Activated CD4-positive, alpha-beta memory T cell treated with anti-CD3 and anti-CD28 coated beads, Interleukin-2, amount 10 ng/mL, durations not matched to agents 7 days and 5 days (primary cell): ENCODE data around the gene MVB12B. TPM values are rescaled to one million over a fixed set of nuclear protein-coding genes. Genes with fewer than 3 reads are reported as not detected.

ENCODE experiments used
- CTCF ChIA-PET: fragments of 350-600 bp; sonication (Branson Sonifier 250); formaldehyde crosslinking; loops from one replicate; lab custom pipeline; 2021; ENCODE audit warnings: antibody characterized with exemption, inconsistent platforms; lab: Charles Lee
- POLR2A ChIA-PET: fragments of 350-600 bp; sonication (Branson Sonifier 250); formaldehyde crosslinking; loops from one replicate; lab custom pipeline; 2021; ENCODE audit warnings: antibody characterized with exemption; lab: Charles Lee
- DNase-seq: peaks from one replicate; pipeline ENCODE4 v3.0.0-alpha.2; 2020
- H3K27ac Mint-ChIP-seq: one replicate; pipeline ENCODE4 v1.8.0; 2021; ENCODE audit warnings: mild to moderate bottlenecking, mixed read lengths
- H3K27me3 Mint-ChIP-seq: one replicate; pipeline ENCODE4 v1.8.0; 2021; ENCODE audit warnings: mixed read lengths
- H3K36me3 Mint-ChIP-seq: one replicate; pipeline ENCODE4 v1.8.0; 2021; ENCODE audit warnings: low read depth, mixed read lengths
- H3K4me1 Mint-ChIP-seq: one replicate; pipeline ENCODE4 v1.8.0; 2021; ENCODE audit warnings: mixed read lengths
- H3K4me3 Mint-ChIP-seq: one replicate; pipeline ENCODE4 v1.8.0; 2021; ENCODE audit warnings: mild to moderate bottlenecking, mixed read lengths
- H3K9me3 Mint-ChIP-seq: one replicate; pipeline ENCODE4 v1.8.0; 2021; ENCODE audit warnings: mixed read lengths
- total RNA-seq, 2 experiments: library from RNA; stranded (reverse); gene quantifications; one replicate each; pipeline ENCODE4 v1.2.3, GENCODE V29; 2021

MVB12B gene
- total RNA-seq, 2 experiments from 2014 or later, result 1.8 to 2.4 TPM

GRCh38 chr9:126338945-126339344 lies 12.3 kb downstream of the MVB12B start:
- Mint-ChIP-seq H3K27me3 (no peaks in the 10 kb centered on the region), H3K9me3 (no peaks in the 10 kb centered on the region), H3K36me3 (no peaks in the 10 kb centered on the region), H3K4me3 (no peak overlapping the region), H3K27ac (no peak overlapping the region), H3K4me1 (no peaks in the 10 kb centered on the region)
- ChIA-PET POLR2A (no interaction called here), CTCF (interaction anchor here (1.1 kb wide), 1 partner anchor 60 kb away, joined by 3 read pairs; no protein-coding TSS in a partner anchor)
- no peak for DNase-seq

GRCh38 chr9:126341426-126341825 lies 14.8 kb downstream of the MVB12B start:
- H3K36me3 Mint-ChIP-seq, result no peaks in the 10 kb centered on the region
- no peaks in the 10 kb centered on the region for H3K4me1 Mint-ChIP-seq
- DNase-seq, result no peak
- H3K4me3 Mint-ChIP-seq, result no peak overlapping the region
- H3K9me3 Mint-ChIP-seq, result no peaks in the 10 kb centered on the region
- H3K27me3 Mint-ChIP-seq, result no peaks in the 10 kb centered on the region
- CTCF ChIA-PET, result no interaction called here
- no peak overlapping the region for H3K27ac Mint-ChIP-seq
- POLR2A ChIA-PET, result no interaction called here

GRCh38 chr9:126341902-126342301 lies 15.3 kb downstream of the MVB12B start:
- DNase-seq, result no peak
- ChIA-PET CTCF (no interaction called here), POLR2A (no interaction called here)
- Mint-ChIP-seq H3K9me3 (no peaks in the 10 kb centered on the region), H3K36me3 (no peaks in the 10 kb centered on the region), H3K4me3 (no peak overlapping the region), H3K27me3 (no peaks in the 10 kb centered on the region), H3K27ac (no peak overlapping the region), H3K4me1 (no peaks in the 10 kb centered on the region)

- Mint-ChIP-seq H3K27me3 (no peaks in the 10 kb centered on the region), H3K9me3 (no peaks in the 10 kb centered on the region), H3K4me3 (no peak overlapping the region), H3K4me1 (no peaks in the 10 kb centered on the region), H3K27ac (no peak overlapping the region), H3K36me3 (no peaks in the 10 kb centered on the region)
- no peak for DNase-seq
- CTCF ChIA-PET, result no interaction called here
- POLR2A ChIA-PET, result no interaction called here
Measured at GRCh38 chr9:126342621-126343031, 16.0 kb downstream of the MVB12B start.

GRCh38 chr9:126343271-126343700 lies 16.7 kb downstream of the MVB12B start:
- ChIA-PET CTCF (no interaction called here), POLR2A (no interaction called here)
- no peaks in the 10 kb centered on the region for H3K36me3 Mint-ChIP-seq
- no peak overlapping the region for H3K27ac Mint-ChIP-seq
- no peaks in the 10 kb centered on the region for H3K4me1 Mint-ChIP-seq
- DNase-seq, result no peak
- H3K4me3 Mint-ChIP-seq, result no peak overlapping the region
- H3K9me3 Mint-ChIP-seq, result no peaks in the 10 kb centered on the region
- no peaks in the 10 kb centered on the region for H3K27me3 Mint-ChIP-seq

- Mint-ChIP-seq H3K36me3 (peaks cover 5% of the 10 kb centered on the region), H3K27ac (no peak overlapping the region), H3K9me3 (no peaks in the 10 kb centered on the region), H3K27me3 (peaks cover 7% of the 10 kb centered on the region), H3K4me1 (no peaks in the 10 kb centered on the region), H3K4me3 (no peak overlapping the region)
- no peak for DNase-seq
- ChIA-PET POLR2A (no interaction called here), CTCF (no interaction called here)
Measured at GRCh38 chr9:126346031-126346430, 19.4 kb downstream of the MVB12B start.

GRCh38 chr9:126347093-126347492 lies 20.5 kb downstream of the MVB12B start:
- DNase-seq, result no peak
- Mint-ChIP-seq H3K27ac (no peak overlapping the region), H3K4me1 (no peaks in the 10 kb centered on the region), H3K36me3 (peaks cover 5% of the 10 kb centered on the region), H3K9me3 (peaks cover 2% of the 10 kb centered on the region), H3K27me3 (peaks cover 7% of the 10 kb centered on the region), H3K4me3 (no peak overlapping the region)
- POLR2A ChIA-PET, result no interaction called here
- CTCF ChIA-PET, result interaction anchor here (1.1 kb wide), 1 partner anchor 52 kb away, joined by 3 read pairs; no protein-coding TSS in a partner anchor

- Mint-ChIP-seq H3K27ac (no peak overlapping the region), H3K36me3 (peaks cover 5% of the 10 kb centered on the region), H3K4me1 (no peaks in the 10 kb centered on the region), H3K27me3 (peaks cover 7% of the 10 kb centered on the region), H3K9me3 (peaks cover 2% of the 10 kb centered on the region), H3K4me3 (no peak overlapping the region)
- DNase-seq, result no peak
- ChIA-PET CTCF (interaction anchor here (1.1 kb wide), 1 partner anchor 51 kb away, joined by 3 read pairs; no protein-coding TSS in a partner anchor), POLR2A (no interaction called here)
Measured at GRCh38 chr9:126347911-126348760, 21.5 kb downstream of the MVB12B start.

- CTCF ChIA-PET, result no interaction called here
- Mint-ChIP-seq H3K4me1 (no peaks in the 10 kb centered on the region), H3K4me3 (no peak overlapping the region), H3K27me3 (peaks cover 7% of the 10 kb centered on the region), H3K9me3 (peaks cover 2% of the 10 kb centered on the region), H3K27ac (no peak overlapping the region), H3K36me3 (peaks cover 5% of the 10 kb centered on the region)
- DNase-seq, result no peak
- POLR2A ChIA-PET, result no interaction called here
Measured at GRCh38 chr9:126348911-126349550, 22.4 kb downstream of the MVB12B start.

- H3K27me3 Mint-ChIP-seq, result peaks cover 2% of the 10 kb centered on the region
- no peak overlapping the region for H3K27ac Mint-ChIP-seq
- peaks cover 6% of the 10 kb centered on the region for H3K9me3 Mint-ChIP-seq
- ChIA-PET CTCF (no interaction called here), POLR2A (no interaction called here)
- H3K36me3 Mint-ChIP-seq, result peaks cover 6% of the 10 kb centered on the region
- no peak overlapping the region for H3K4me3 Mint-ChIP-seq
- DNase-seq, result no peak
- H3K4me1 Mint-ChIP-seq, result no peaks in the 10 kb centered on the region
Measured at GRCh38 chr9:126354887-126355770, 28.5 kb downstream of the MVB12B start.

GRCh38 chr9:126357074-126357473 lies 30.4 kb downstream of the MVB12B start:
- Mint-ChIP-seq H3K36me3 (peaks cover 9% of the 10 kb centered on the region), H3K27me3 (peaks cover 2% of the 10 kb centered on the region)
- CTCF ChIA-PET, result interaction anchor here (0.6 kb wide), 2 partner anchors 461 to 1959 kb away, joined by 3 read pairs; no protein-coding TSS in a partner anchor

GRCh38 chr9:126360073-126360472 lies 33.4 kb downstream of the MVB12B start:
- Mint-ChIP-seq H3K36me3 (peaks cover 17% of the 10 kb centered on the region), H3K4me3 (no peak overlapping the region), H3K27ac (no peak overlapping the region), H3K9me3 (peaks cover 26% of the 10 kb centered on the region), H3K27me3 (peaks cover 2% of the 10 kb centered on the region), H3K4me1 (peaks cover 6% of the 10 kb centered on the region)
- ChIA-PET POLR2A (no interaction called here), CTCF (interaction anchor here (1.6 kb wide), 1 partner anchor 36 kb away, joined by 3 read pairs; no protein-coding TSS in a partner anchor)
- DNase-seq, result no peak

More at GRCh38 chr9:126357074-126357473, 30.4 kb downstream of the MVB12B start:
- H3K9me3 Mint-ChIP-seq, result peaks cover 16% of the 10 kb centered on the region
- POLR2A ChIA-PET, result interaction anchor here (0.7 kb wide), 1 partner anchor 54 kb away, joined by 3 read pairs; no protein-coding TSS in a partner anchor
- H3K4me1 Mint-ChIP-seq, result peaks cover 6% of the 10 kb centered on the region
- no peak for DNase-seq
- H3K27ac Mint-ChIP-seq, result no peak overlapping the region
- H3K4me3 Mint-ChIP-seq, result no peak overlapping the region
